ENCODE data around the gene EMILIN1. TPM values are rescaled to one million over a fixed set of nuclear protein-coding genes. Genes with fewer than 3 reads are reported as not detected.
A peak's percentile ranks its signal among the peaks of the same experiment; 100 is the strongest.

EMILIN1 gene
- total and polyA plus RNA-seq, 5 donors from 2014 or later, result 0.22 to 1.5 (median 0.70) TPM

DNA sequence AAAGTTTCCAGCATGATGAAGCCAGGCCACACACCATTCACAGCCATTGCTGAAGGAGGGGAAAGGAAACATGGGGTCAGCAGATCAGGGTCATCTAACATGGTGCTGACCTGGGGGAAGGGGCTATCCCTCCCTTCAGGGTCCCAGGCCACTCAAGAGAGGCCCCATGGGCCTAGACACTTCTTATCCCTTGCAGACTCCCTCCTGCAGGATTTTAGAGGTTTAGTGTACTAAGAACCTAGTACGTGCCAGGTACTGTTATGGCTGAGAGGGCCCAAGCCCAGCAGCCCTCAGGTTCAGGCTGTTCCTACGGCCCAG is 17.0 kb downstream of the EMILIN1 start:
- Histone ChIP-seq H3K36me3 (ENCODE audit: control insufficient read depth, insufficient read depth, low read length) (no peaks in the 10 kb centered on the region), H3K9me3 (ENCODE audit: control insufficient read depth in 2 of 2, low read length in 2 of 2) (no peaks in the 10 kb centered on the region), H3K4me3 (ENCODE audit: low read depth, low read length) (no peak overlapping the region), H3K27me3 (ENCODE audit: control insufficient read depth, insufficient read depth, low read length) (no peaks in the 10 kb centered on the region), H3K4me1 (ENCODE audit: control insufficient read depth, insufficient read depth, low read length, poor library complexity, severe bottlenecking) (peaks cover 6% of the 10 kb centered on the region), H3K27ac (ENCODE audit: insufficient read depth, low read length, poor library complexity, severe bottlenecking) (no peak overlapping the region)
- peak overlapping the region in 1 of 4 donors; percentile 26 for H3K4me3 Mint-ChIP-seq
- DNase-seq (no peak), ATAC-seq (ENCODE audit: low read depth in 2 of 2) (no peak)
- H3K27me3 Mint-ChIP-seq, result no peaks in the 10 kb centered on the region
- H3K4me1 Mint-ChIP-seq, result peaks cover 0 to 19% (median 9%) of the 10 kb centered on the region in 4 donors
- H3K36me3 Mint-ChIP-seq, result peaks cover 5% of the 10 kb centered on the region
- H3K9me3 Mint-ChIP-seq, result no peaks in the 10 kb centered on the region
- no peak overlapping the region for H3K27ac Mint-ChIP-seq

GRCh38 chr2:27095745-27096651 is 17.6 kb downstream of the EMILIN1 start:
- DNase-seq, result peak; percentile 22 to 65 (median 31)
- Histone ChIP-seq H3K9me3 (ENCODE audit: control insufficient read depth in 2 of 2, low read length in 2 of 2) (no peaks in the 10 kb centered on the region), H3K27ac (ENCODE audit: insufficient read depth, low read length, poor library complexity, severe bottlenecking) (no peak overlapping the region), H3K4me1 (ENCODE audit: control insufficient read depth, insufficient read depth, low read length, poor library complexity, severe bottlenecking) (peaks cover 6% of the 10 kb centered on the region), H3K27me3 (ENCODE audit: control insufficient read depth, insufficient read depth, low read length) (no peaks in the 10 kb centered on the region), H3K36me3 (ENCODE audit: control insufficient read depth, insufficient read depth, low read length) (no peaks in the 10 kb centered on the region), H3K4me3 (ENCODE audit: low read depth, low read length) (no peak overlapping the region)
- ATAC-seq (ENCODE audit: low read depth in 2 of 2), result peak; percentile 48 to 57
- H3K9me3 Mint-ChIP-seq, result no peaks in the 10 kb centered on the region
- H3K4me1 Mint-ChIP-seq, result peaks cover 0 to 19% (median 9%) of the 10 kb centered on the region in 4 donors
- H3K27me3 Mint-ChIP-seq, result no peaks in the 10 kb centered on the region
- H3K36me3 Mint-ChIP-seq, result peaks cover 5% of the 10 kb centered on the region
- peak overlapping the region in 2 of 4 donors; percentile 24 to 26 for H3K4me3 Mint-ChIP-seq
- H3K27ac Mint-ChIP-seq, result peak overlapping the region in 1 of 3 donors; percentile 20

DNA sequence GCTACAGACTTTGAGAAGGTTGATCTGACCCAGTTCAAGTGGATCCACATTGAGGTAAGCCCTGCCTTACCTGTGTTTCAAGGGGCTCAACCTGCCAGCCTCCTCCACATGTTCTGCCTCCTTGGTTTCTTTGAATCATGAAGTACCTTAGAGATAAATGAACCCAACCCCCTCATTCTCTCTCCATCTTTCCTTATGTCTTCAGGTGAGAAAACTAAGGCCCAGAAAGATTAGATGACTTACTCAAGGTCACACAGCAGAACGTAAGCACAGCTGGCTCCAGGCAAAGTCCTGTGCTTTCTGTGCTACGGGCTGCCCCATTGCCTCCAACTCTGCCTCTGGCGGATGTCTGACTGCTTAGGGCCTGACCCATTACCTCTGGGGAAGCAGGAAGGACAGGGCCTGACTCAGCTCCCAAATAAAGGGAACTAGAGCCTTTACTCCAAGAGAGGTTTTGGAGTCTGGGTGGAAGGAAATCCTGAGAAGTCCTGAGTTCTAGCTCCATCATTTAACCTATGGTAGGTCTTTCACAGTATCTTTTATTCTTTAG is 18.4 kb downstream of the EMILIN1 start:
- H3K27me3 ChIP-seq (ENCODE audit: control insufficient read depth, insufficient read depth, low read length), result no peaks in the 10 kb centered on the region
- no peaks in the 10 kb centered on the region for H3K36me3 ChIP-seq (ENCODE audit: control insufficient read depth, insufficient read depth, low read length)
- peaks cover 6% of the 10 kb centered on the region for H3K4me1 ChIP-seq (ENCODE audit: control insufficient read depth, insufficient read depth, low read length, poor library complexity, severe bottlenecking)
- no peak overlapping the region for H3K27ac ChIP-seq (ENCODE audit: insufficient read depth, low read length, poor library complexity, severe bottlenecking)
- ATAC-seq (ENCODE audit: low read depth in 2 of 2) (no peak), DNase-seq (no peak)
- Mint-ChIP-seq H3K9me3 (no peaks in the 10 kb centered on the region), H3K4me3 (peak overlapping the region in 1 of 4 donors; percentile 59), H3K27me3 (no peaks in the 10 kb centered on the region), H3K36me3 (peaks cover 5% of the 10 kb centered on the region), H3K27ac (no peak overlapping the region), H3K4me1 (peaks cover 0 to 19% (median 9%) of the 10 kb centered on the region in 4 donors)
- H3K9me3 ChIP-seq (ENCODE audit: control insufficient read depth in 2 of 2, low read length in 2 of 2), result no peaks in the 10 kb centered on the region
- no peak overlapping the region for H3K4me3 ChIP-seq (ENCODE audit: low read depth, low read length)

DNA sequence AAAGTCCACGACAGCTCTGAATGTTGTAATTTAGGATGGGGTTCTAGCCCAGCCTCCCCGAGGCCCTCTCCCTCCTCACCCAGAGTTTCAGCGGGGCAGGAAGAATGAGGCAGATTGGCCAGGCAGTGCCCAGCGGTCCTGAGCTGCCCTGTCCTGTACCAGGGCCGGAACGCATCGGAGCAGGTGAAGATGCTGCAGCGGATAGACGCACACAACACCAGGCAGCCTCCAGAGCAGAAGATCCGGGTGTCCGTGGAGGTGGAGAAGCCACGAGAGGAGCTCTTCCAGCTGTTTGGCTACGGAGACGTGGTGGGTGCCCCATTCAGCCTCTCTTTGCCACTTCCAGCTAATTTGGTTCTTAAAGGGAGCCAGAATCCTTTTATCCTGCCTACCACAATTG is 18.9 kb downstream of the EMILIN1 start:
- H3K27ac ChIP-seq (ENCODE audit: insufficient read depth, low read length, poor library complexity, severe bottlenecking), result no peak overlapping the region
- no peak for ATAC-seq (ENCODE audit: low read depth in 2 of 2)

DNA sequence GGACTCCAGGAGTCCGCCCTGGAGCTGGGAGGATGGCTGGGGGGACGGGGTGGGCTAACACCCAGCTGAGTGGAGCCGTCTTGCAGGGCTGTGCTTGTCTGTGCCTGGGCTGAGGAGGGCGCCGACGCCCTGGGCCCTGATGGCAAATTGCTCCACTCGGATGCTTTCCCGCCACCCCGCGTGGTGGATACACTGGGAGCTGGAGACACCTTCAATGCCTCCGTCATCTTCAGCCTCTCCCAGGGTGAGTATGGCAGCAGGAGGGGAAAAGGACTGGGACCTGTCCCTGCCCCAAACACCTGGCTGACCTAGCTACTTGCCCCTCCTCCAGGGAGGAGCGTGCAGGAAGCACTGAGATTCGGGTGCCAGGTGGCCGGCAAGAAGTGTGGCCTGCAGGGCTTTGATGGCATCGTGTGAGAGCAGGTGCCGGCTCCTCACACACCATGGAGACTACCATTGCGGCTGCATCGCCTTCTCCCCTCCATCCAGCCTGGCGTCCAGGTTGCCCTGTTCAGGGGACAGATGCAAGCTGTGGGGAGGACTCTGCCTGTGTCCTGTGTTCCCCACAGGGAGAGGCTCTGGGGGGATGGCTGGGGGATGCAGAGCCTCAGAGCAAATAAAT is 21.0 kb downstream of the EMILIN1 start:
- Mint-ChIP-seq H3K4me3 (no peak overlapping the region), H3K9me3 (peaks cover 0 to under 1% (median 0%) of the 10 kb centered on the region in 7 donors), H3K27ac (no peak overlapping the region), H3K36me3 (peaks cover 5% of the 10 kb centered on the region), H3K4me1 (peaks cover 0 to 19% (median 9%) of the 10 kb centered on the region in 4 donors), H3K27me3 (no peaks in the 10 kb centered on the region)
- H3K4me3 ChIP-seq (ENCODE audit: low read depth, low read length), result no peak overlapping the region
- DNase-seq, result no peak
- H3K27me3 ChIP-seq (ENCODE audit: control insufficient read depth, insufficient read depth, low read length), result no peaks in the 10 kb centered on the region
- H3K36me3 ChIP-seq (ENCODE audit: control insufficient read depth, insufficient read depth, low read length), result no peaks in the 10 kb centered on the region
- peaks cover 6% of the 10 kb centered on the region for H3K4me1 ChIP-seq (ENCODE audit: control insufficient read depth, insufficient read depth, low read length, poor library complexity, severe bottlenecking)
- H3K27ac ChIP-seq (ENCODE audit: insufficient read depth, low read length, poor library complexity, severe bottlenecking), result no peak overlapping the region
- ATAC-seq (ENCODE audit: low read depth in 2 of 2), result no peak
- no peaks in the 10 kb centered on the region for H3K9me3 ChIP-seq (ENCODE audit: control insufficient read depth in 2 of 2, low read length in 2 of 2)

More for the DNA sequence above, 18.9 kb downstream of the EMILIN1 start:
- Histone ChIP-seq H3K27me3 (ENCODE audit: control insufficient read depth, insufficient read depth, low read length) (no peaks in the 10 kb centered on the region), H3K36me3 (ENCODE audit: control insufficient read depth, insufficient read depth, low read length) (no peaks in the 10 kb centered on the region), H3K4me1 (ENCODE audit: control insufficient read depth, insufficient read depth, low read length, poor library complexity, severe bottlenecking) (peaks cover 6% of the 10 kb centered on the region), H3K4me3 (ENCODE audit: low read depth, low read length) (no peak overlapping the region), H3K9me3 (ENCODE audit: control insufficient read depth in 2 of 2, low read length in 2 of 2) (no peaks in the 10 kb centered on the region)
- Mint-ChIP-seq H3K9me3 (no peaks in the 10 kb centered on the region), H3K4me1 (peaks cover 0 to 19% (median 9%) of the 10 kb centered on the region in 4 donors), H3K27ac (no peak overlapping the region), H3K36me3 (peaks cover 5% of the 10 kb centered on the region), H3K4me3 (no peak overlapping the region), H3K27me3 (no peaks in the 10 kb centered on the region)
- DNase-seq, result no peak

GRCh38 chr2:27100036-27100435 is 21.6 kb downstream of the EMILIN1 start:
- H3K4me1 Mint-ChIP-seq, result peaks cover 0 to 19% (median 9%) of the 10 kb centered on the region in 4 donors
- no peak overlapping the region for H3K27ac Mint-ChIP-seq
- H3K9me3 Mint-ChIP-seq, result peaks cover 0 to 2% (median 0%) of the 10 kb centered on the region in 7 donors
- DNase-seq (no peak), ATAC-seq (ENCODE audit: low read depth in 2 of 2) (no peak)
- Histone ChIP-seq H3K4me1 (ENCODE audit: control insufficient read depth, insufficient read depth, low read length, poor library complexity, severe bottlenecking) (peaks cover 6% of the 10 kb centered on the region), H3K4me3 (ENCODE audit: low read depth, low read length) (no peak overlapping the region), H3K27me3 (ENCODE audit: control insufficient read depth, insufficient read depth, low read length) (no peaks in the 10 kb centered on the region), H3K9me3 (ENCODE audit: control insufficient read depth in 2 of 2, low read length in 2 of 2) (no peaks in the 10 kb centered on the region), H3K27ac (ENCODE audit: insufficient read depth, low read length, poor library complexity, severe bottlenecking) (no peak overlapping the region), H3K36me3 (ENCODE audit: control insufficient read depth, insufficient read depth, low read length) (no peaks in the 10 kb centered on the region)
- no peaks in the 10 kb centered on the region for H3K27me3 Mint-ChIP-seq
- peaks cover 5% of the 10 kb centered on the region for H3K36me3 Mint-ChIP-seq
- no peak overlapping the region for H3K4me3 Mint-ChIP-seq

GRCh38 chr2:27102329-27102728 is 23.9 kb downstream of the EMILIN1 start:
- Mint-ChIP-seq H3K27ac (no peak overlapping the region), H3K4me1 (peaks cover 0 to 5% (median under 1%) of the 10 kb centered on the region in 4 donors), H3K9me3 (peaks cover 0 to 2% (median 0%) of the 10 kb centered on the region in 7 donors), H3K4me3 (no peak overlapping the region), H3K36me3 (peaks cover 5% of the 10 kb centered on the region), H3K27me3 (peaks cover 8% of the 10 kb centered on the region)
- no peaks in the 10 kb centered on the region for H3K27me3 ChIP-seq (ENCODE audit: control insufficient read depth, insufficient read depth, low read length)
- H3K27ac ChIP-seq (ENCODE audit: insufficient read depth, low read length, poor library complexity, severe bottlenecking), result no peak overlapping the region
- no peaks in the 10 kb centered on the region for H3K9me3 ChIP-seq (ENCODE audit: control insufficient read depth in 2 of 2, low read length in 2 of 2)
- no peaks in the 10 kb centered on the region for H3K36me3 ChIP-seq (ENCODE audit: control insufficient read depth, insufficient read depth, low read length)
- DNase-seq (no peak), ATAC-seq (ENCODE audit: low read depth in 2 of 2) (no peak)
- H3K4me3 ChIP-seq (ENCODE audit: low read depth, low read length), result no peak overlapping the region
- no peaks in the 10 kb centered on the region for H3K4me1 ChIP-seq (ENCODE audit: control insufficient read depth, insufficient read depth, low read length, poor library complexity, severe bottlenecking)
